MCF 10A (cell line): ENCODE results near the gene AGO1. TPM values are rescaled to one million over a fixed set of nuclear protein-coding genes. Genes with fewer than 3 reads are reported as not detected.

Experiments
- BruUV-seq: library from RNA; stranded (reverse); fragments of 400-500 nt; replicated peaks from 2 replicates; lab custom pipeline; 2021; lab: Mats Ljungman, UMichigan
- CTCF ChIA-PET: fragments of 300-600 bp; sonication (Branson Sonifier 250); formaldehyde crosslinking; extraction: SDS; loops from one replicate; lab custom pipeline; 2021; ENCODE audit warnings: antibody characterized with exemption, inconsistent platforms; lab: Yijun Ruan, JAX
- POLR2A ChIA-PET: fragments of 300-600, 350-650 bp; sonication (Branson Sonifier 250); formaldehyde crosslinking; extraction: SDS; loops from one replicate; lab custom pipeline; 2020; ENCODE audit warnings: antibody characterized with exemption, inconsistent platforms; lab: Yijun Ruan, JAX
- DNase-seq: peaks from one replicate; pipeline ENCODE4 v3.0.0-alpha.2; 2018; ENCODE audit not compliant: unreplicated experiment
- H3K27ac Mint-ChIP-seq: one replicate; pipeline ENCODE4 v1.8.0; 2022; ENCODE audit warnings: mild to moderate bottlenecking, low read depth, mixed read lengths; ENCODE audit not compliant: unreplicated experiment
- H3K27me3 Mint-ChIP-seq: one replicate; pipeline ENCODE4 v1.8.0; 2022; ENCODE audit warnings: mixed read lengths; ENCODE audit not compliant: insufficient read depth, unreplicated experiment
- H3K36me3 Mint-ChIP-seq: one replicate; pipeline ENCODE4 v1.8.0; 2022; ENCODE audit warnings: mild to moderate bottlenecking, moderate library complexity, mixed read lengths; ENCODE audit not compliant: insufficient read depth, unreplicated experiment
- H3K4me1 Mint-ChIP-seq: one replicate; pipeline ENCODE4 v1.8.0; 2022; ENCODE audit warnings: mixed read lengths; ENCODE audit not compliant: insufficient read depth, unreplicated experiment
- H3K4me3 Mint-ChIP-seq: one replicate; pipeline ENCODE4 v1.8.0; 2022; ENCODE audit warnings: mild to moderate bottlenecking, moderate library complexity, mixed read lengths; ENCODE audit not compliant: unreplicated experiment
- H3K9me3 Mint-ChIP-seq: one replicate; pipeline ENCODE4 v1.8.0; 2022; ENCODE audit warnings: mixed read lengths; ENCODE audit not compliant: unreplicated experiment
- intact Hi-C: fragments of 100-400 bp; cut with micrococcal nuclease; formaldehyde crosslinking; loops from 2 replicates; pipeline ENCODE4 v1.14.1; 2022
- total RNA-seq: library from RNA; stranded (reverse); gene quantifications from 2 replicates; pipeline ENCODE4 v1.2.3, GENCODE V29; 2022
- TF ChIP-seq, protein P1 (sequence below): fragments of 200-600 bp; IDR thresholded peaks from one replicate; pipeline ENCODE4 v1.8.0; 2022; ENCODE audit warnings: antibody characterized with exemption, mild to moderate bottlenecking; ENCODE audit not compliant: unreplicated experiment

AGO1 gene
- total RNA-seq, 1 experiment from 2014 or later = 13.5 TPM

DNA sequence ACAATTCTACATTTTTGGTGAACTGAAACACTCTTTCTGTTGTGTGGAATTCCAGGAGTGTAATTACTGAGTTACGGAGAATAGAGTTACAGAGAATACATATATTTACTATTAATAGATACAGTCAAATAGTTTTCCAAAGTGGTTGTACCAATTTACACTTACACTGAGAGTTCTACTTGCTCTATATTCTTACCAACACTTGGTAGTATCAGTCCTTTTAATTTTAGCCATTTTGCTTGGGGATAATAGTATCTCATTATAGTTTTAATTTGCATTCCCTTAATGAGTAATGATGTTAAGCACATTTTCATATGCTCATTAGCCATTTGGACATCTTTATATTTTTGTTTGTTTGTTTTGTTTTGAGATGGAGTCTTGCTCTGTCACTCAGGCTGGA, 46.3 kb upstream of the AGO1 start:
- peaks cover 59% of the 10 kb centered on the region for H3K36me3 Mint-ChIP-seq
- no peaks in the 10 kb centered on the region for H3K27me3 Mint-ChIP-seq
- no peak overlapping the region for H3K4me3 Mint-ChIP-seq
- CTCF ChIA-PET = interaction anchor here (1.0 kb wide), 1 partner anchor 16 kb away, joined by 6 read pairs; no protein-coding TSS in a partner anchor
- BruUV-seq = no TSS peak
- TF ChIP-seq, protein P1, sequence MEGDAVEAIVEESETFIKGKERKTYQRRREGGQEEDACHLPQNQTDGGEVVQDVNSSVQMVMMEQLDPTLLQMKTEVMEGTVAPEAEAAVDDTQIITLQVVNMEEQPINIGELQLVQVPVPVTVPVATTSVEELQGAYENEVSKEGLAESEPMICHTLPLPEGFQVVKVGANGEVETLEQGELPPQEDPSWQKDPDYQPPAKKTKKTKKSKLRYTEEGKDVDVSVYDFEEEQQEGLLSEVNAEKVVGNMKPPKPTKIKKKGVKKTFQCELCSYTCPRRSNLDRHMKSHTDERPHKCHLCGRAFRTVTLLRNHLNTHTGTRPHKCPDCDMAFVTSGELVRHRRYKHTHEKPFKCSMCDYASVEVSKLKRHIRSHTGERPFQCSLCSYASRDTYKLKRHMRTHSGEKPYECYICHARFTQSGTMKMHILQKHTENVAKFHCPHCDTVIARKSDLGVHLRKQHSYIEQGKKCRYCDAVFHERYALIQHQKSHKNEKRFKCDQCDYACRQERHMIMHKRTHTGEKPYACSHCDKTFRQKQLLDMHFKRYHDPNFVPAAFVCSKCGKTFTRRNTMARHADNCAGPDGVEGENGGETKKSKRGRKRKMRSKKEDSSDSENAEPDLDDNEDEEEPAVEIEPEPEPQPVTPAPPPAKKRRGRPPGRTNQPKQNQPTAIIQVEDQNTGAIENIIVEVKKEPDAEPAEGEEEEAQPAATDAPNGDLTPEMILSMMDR = no peak
- POLR2A ChIA-PET = interaction anchor here (0.9 kb wide), 1 partner anchor 30 kb away, joined by 3 read pairs; no protein-coding TSS in a partner anchor
- intact Hi-C loops = no loop called here
- DNase-seq = no peak
- H3K9me3 Mint-ChIP-seq = no peaks in the 10 kb centered on the region
- no peaks in the 10 kb centered on the region for H3K4me1 Mint-ChIP-seq
- no peak overlapping the region for H3K27ac Mint-ChIP-seq

- BruUV-seq = no TSS peak
- Mint-ChIP-seq H3K4me3 (no peak overlapping the region), H3K4me1 (no peaks in the 10 kb centered on the region), H3K27me3 (no peaks in the 10 kb centered on the region), H3K36me3 (peaks cover 58% of the 10 kb centered on the region), H3K27ac (no peak overlapping the region), H3K9me3 (no peaks in the 10 kb centered on the region)
- TF ChIP-seq, protein P1 = no peak
- intact Hi-C loops = no loop called here
- DNase-seq = no peak
- ChIA-PET POLR2A (no interaction called here), CTCF (no interaction called here)
These were observed 44.2 kb upstream of the AGO1 start for GRCh38 chr1:35838693-35839245.

GRCh38 chr1:35844826-35845225, 38.2 kb upstream of the AGO1 start:
- no TSS peak for BruUV-seq
- Mint-ChIP-seq H3K4me1 (no peaks in the 10 kb centered on the region), H3K9me3 (no peaks in the 10 kb centered on the region), H3K27me3 (no peaks in the 10 kb centered on the region), H3K36me3 (peaks cover 31% of the 10 kb centered on the region), H3K27ac (no peak overlapping the region), H3K4me3 (no peak overlapping the region)
- intact Hi-C loops = no loop called here
- POLR2A ChIA-PET = no interaction called here
- TF ChIP-seq, protein P1 = no peak
- no peak for DNase-seq
- CTCF ChIA-PET = no interaction called here

GRCh38 chr1:35845766-35846165, 37.2 kb upstream of the AGO1 start:
- no peaks in the 10 kb centered on the region for H3K27me3 Mint-ChIP-seq
- DNase-seq = no peak
- no peaks in the 10 kb centered on the region for H3K4me1 Mint-ChIP-seq
- H3K27ac Mint-ChIP-seq = no peak overlapping the region
- TF ChIP-seq, protein P1 = no peak
- intact Hi-C loops = no loop called here
- POLR2A ChIA-PET = no interaction called here
- BruUV-seq = no TSS peak
- CTCF ChIA-PET = no interaction called here
- peaks cover 28% of the 10 kb centered on the region for H3K36me3 Mint-ChIP-seq
- no peaks in the 10 kb centered on the region for H3K9me3 Mint-ChIP-seq
- H3K4me3 Mint-ChIP-seq = no peak overlapping the region
